Measurements from ENCODE around the gene RGL1.

RGL1 gene

GRCh38 chr1:183864611-183865010 lies 59.7 kb downstream of the RGL1 start:
- TF ChIP-seq, protein P1, sequence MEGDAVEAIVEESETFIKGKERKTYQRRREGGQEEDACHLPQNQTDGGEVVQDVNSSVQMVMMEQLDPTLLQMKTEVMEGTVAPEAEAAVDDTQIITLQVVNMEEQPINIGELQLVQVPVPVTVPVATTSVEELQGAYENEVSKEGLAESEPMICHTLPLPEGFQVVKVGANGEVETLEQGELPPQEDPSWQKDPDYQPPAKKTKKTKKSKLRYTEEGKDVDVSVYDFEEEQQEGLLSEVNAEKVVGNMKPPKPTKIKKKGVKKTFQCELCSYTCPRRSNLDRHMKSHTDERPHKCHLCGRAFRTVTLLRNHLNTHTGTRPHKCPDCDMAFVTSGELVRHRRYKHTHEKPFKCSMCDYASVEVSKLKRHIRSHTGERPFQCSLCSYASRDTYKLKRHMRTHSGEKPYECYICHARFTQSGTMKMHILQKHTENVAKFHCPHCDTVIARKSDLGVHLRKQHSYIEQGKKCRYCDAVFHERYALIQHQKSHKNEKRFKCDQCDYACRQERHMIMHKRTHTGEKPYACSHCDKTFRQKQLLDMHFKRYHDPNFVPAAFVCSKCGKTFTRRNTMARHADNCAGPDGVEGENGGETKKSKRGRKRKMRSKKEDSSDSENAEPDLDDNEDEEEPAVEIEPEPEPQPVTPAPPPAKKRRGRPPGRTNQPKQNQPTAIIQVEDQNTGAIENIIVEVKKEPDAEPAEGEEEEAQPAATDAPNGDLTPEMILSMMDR (IDR thresholded peaks at IDR 0.05; ENCODE audit: unreplicated experiment in 3 of 3), result no peak
- no peaks in the 10 kb centered on the region for H3K9me3 Mint-ChIP-seq
- peak overlapping the region in 2 of 3 experiments; percentile 43 to 93 for H3K27ac Mint-ChIP-seq
- H3K4me1 Mint-ChIP-seq, result peaks cover 46% of the 10 kb centered on the region
- peaks cover 16% of the 10 kb centered on the region for H3K36me3 Mint-ChIP-seq (ENCODE audit: low read depth)
- no peaks in the 10 kb centered on the region for H3K27me3 Mint-ChIP-seq (ENCODE audit: low read depth)
- no peak overlapping the region for H3K4me3 Mint-ChIP-seq

DNA sequence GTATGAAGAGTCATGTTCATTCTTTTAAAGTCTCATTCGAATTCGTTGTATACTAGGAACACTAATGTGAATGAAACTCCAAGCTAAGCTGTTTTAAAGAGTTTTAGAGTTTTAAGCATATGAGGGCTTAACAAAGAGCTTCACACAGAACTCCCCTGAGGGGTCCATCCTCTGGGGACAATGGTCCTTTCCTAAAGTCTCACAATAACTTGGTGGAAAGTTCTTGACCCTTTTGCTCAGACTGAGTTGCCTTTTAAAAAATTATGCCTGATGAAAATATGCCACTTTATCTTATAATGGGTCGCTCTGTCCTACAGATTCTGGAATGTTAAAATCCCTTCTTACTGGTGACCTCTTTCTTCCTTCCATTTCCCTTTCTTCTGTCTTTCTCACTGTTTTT lies 64.3 kb downstream of the RGL1 start:
- Mint-ChIP-seq H3K9me3 (no peaks in the 10 kb centered on the region), H3K4me3 (no peak overlapping the region), H3K4me1 (peaks cover 50% of the 10 kb centered on the region), H3K27me3 (ENCODE audit: low read depth) (no peaks in the 10 kb centered on the region), H3K27ac (peak overlapping the region; percentile 11 to 94 (median 25)), H3K36me3 (ENCODE audit: low read depth) (peaks cover 8% of the 10 kb centered on the region)
- TF ChIP-seq, protein P1 (IDR thresholded peaks at IDR 0.05; ENCODE audit: unreplicated experiment in 3 of 3), result no peak

GRCh38 chr1:183869664-183870063 lies 64.7 kb downstream of the RGL1 start:
- no peaks in the 10 kb centered on the region for H3K27me3 Mint-ChIP-seq (ENCODE audit: low read depth)
- peaks cover 12% of the 10 kb centered on the region for H3K36me3 Mint-ChIP-seq (ENCODE audit: low read depth)
- H3K9me3 Mint-ChIP-seq, result no peaks in the 10 kb centered on the region
- H3K4me1 Mint-ChIP-seq, result peaks cover 50% of the 10 kb centered on the region
- peak overlapping the region; percentile 11 to 94 (median 25) for H3K27ac Mint-ChIP-seq
- TF ChIP-seq, protein P1 (IDR thresholded peaks at IDR 0.05; ENCODE audit: unreplicated experiment in 3 of 3), result no peak
- no peak overlapping the region for H3K4me3 Mint-ChIP-seq

- Mint-ChIP-seq H3K9me3 (no peaks in the 10 kb centered on the region), H3K27ac (peak overlapping the region; percentile 82 to 94 (median 91)), H3K4me1 (peaks cover 58% of the 10 kb centered on the region), H3K27me3 (ENCODE audit: low read depth) (no peaks in the 10 kb centered on the region), H3K36me3 (ENCODE audit: low read depth) (peaks cover 12% of the 10 kb centered on the region), H3K4me3 (no peak overlapping the region)
- TF ChIP-seq, protein P1 (IDR thresholded peaks at IDR 0.05; ENCODE audit: unreplicated experiment in 3 of 3), result no peak
Measured at GRCh38 chr1:183870351-183871077, 65.6 kb downstream of the RGL1 start.

DNA sequence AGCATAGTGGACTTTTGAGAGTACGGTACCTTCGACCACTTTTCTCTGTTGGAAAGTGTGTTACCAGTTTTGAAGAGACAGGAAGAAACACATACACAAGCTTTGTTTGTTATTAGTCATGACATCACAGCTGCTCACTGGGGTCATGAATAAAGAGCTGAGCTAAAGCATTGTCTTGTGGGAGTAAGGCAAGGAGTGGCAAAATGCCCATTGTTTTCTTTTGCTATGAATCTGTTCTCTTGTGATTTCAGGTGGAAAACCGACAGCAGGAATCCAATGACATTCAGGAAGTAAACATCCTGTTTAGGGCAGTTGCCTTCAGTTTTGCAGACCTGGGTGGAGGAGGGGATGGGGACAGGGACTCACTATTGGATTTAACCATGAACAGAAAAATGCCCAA lies 66.2 kb downstream of the RGL1 start:
- TF ChIP-seq, protein P1 (IDR thresholded peaks at IDR 0.05; ENCODE audit: unreplicated experiment in 3 of 3), result no peak
- Mint-ChIP-seq H3K4me1 (peaks cover 64% of the 10 kb centered on the region), H3K27me3 (ENCODE audit: low read depth) (no peaks in the 10 kb centered on the region), H3K27ac (peak overlapping the region; percentile 82 to 94 (median 91)), H3K9me3 (no peaks in the 10 kb centered on the region), H3K36me3 (ENCODE audit: low read depth) (peaks cover 16% of the 10 kb centered on the region), H3K4me3 (no peak overlapping the region)

GRCh38 chr1:183871601-183872000 lies 66.7 kb downstream of the RGL1 start:
- TF ChIP-seq, protein P1 (IDR thresholded peaks at IDR 0.05; ENCODE audit: unreplicated experiment in 3 of 3), result no peak

More at GRCh38 chr1:183871601-183872000, 66.7 kb downstream of the RGL1 start:
- peaks cover 69% of the 10 kb centered on the region for H3K4me1 Mint-ChIP-seq
- peak overlapping the region in 1 of 3 experiments; percentile 51 for H3K4me3 Mint-ChIP-seq
- H3K27ac Mint-ChIP-seq, result peak overlapping the region; percentile 82 to 94 (median 91)
- no peaks in the 10 kb centered on the region for H3K27me3 Mint-ChIP-seq (ENCODE audit: low read depth)
- no peaks in the 10 kb centered on the region for H3K9me3 Mint-ChIP-seq
- peaks cover 16% of the 10 kb centered on the region for H3K36me3 Mint-ChIP-seq (ENCODE audit: low read depth)
